ENCODE measurements around the gene INPP4B.

The INPP4B gene

DNA sequence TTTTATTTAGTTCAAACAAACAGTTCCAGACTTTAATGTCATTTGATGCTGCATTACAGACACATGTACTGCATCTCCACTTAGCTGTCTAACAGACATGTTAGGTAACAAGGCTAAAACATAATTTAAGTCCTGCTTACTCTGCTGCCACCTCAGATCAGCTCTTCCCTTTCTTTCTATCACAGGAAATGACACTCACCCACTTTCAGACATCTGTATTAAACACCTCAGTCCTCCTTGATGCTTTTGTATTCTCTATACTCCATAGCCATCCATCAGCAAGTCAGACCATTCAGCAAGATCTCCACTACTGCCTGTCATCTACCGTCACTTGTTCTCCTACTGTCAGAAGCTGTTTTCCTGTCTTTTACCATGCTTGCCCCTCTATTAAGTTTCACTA, 804.3 kb downstream of the INPP4B start:
- DNase-seq, result no peak

DNA sequence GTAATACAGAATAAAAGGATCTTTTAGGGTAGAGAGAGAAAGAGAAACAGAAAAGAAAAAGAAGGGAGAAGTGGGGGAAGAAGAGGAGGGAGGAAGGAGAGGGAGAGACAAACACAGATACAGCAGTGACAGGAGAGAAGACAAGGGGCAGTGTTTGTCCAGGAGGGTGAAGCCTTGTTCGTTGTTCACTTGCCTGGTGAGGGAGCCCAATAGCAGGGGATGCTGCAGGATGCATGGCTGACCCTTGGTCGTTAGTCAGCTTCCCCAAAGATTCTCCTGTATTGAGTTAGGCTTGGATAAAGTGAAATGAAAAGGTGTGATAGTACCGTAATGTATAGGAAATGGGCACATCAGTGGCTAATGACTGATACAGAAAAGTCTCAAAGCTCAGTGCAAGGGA, 806.1 kb downstream of the INPP4B start:
- DNase-seq, result no peak

DNA sequence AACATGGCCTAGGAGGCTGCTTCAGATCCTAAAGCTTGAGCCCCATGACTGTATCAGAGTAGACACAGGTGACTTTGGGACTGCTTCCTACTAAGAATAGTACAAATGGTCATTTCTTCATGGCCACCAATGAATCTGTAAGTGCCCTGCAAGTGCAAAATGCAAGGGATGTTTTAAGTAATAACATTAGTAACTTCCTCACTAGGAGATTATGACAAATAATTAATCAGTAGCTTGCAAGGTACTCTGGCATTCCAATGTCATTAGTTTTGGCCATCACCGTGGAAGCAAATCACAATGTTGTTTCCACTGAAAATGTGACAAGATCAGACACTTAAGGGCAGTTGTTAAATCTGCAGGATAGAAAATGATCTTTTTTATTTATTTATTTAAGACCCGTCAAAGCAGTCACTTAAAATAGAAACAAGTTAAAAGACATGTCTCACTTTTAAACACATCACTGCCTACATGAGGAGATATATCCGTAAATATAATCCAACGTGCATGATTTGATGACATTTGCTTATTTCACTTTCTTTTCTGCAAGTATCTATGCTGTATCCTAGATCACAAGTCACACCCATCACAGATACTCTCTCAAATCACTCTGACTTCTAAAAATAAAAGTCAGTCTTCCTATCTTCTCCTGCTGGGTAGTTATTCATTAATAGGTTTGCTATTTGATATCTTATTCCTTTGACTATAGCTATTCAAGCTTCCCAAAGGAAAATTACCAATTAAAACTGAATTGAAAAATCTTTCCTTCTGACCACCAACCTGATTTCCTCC, 809.1 kb downstream of the INPP4B start:
- DNase-seq, result no peak

DNA sequence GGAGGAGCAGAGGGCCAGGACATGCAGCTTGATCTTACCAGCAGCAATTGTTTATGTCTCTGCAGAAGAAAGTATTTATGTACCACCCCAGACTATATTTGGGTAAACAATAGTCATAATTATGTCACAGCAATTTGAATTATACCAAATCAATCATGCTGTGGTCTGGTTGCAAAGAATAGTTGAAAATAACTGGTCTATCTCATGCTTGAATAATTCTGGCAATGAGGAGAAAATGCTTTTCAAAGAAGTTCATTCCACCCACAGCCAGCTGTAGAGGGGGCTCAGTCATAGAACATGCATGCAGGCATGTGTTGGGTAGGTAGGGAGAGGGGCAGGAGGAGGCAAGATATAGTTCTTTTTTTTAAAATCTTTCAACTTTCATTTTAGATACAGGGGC, 810.5 kb downstream of the INPP4B start:
- DNase-seq, result no peak

DNA sequence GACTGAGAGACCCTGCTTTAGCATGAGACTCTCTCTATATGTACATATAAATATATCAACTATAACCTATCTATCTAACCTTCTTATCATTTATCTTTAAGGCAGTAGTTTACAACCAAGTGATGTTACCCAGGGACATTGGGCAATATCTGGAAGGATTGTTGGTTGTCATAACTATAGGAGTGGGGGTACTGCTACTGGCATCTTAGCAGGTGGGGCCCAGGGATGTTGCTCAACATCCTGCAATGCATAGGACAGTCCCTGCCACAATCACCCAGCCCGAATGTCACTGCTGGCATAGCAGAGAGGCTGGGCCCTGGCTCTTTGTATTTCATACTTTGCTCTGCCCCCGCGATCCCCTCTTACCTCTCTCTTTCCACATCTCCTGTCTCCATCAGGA, 812.0 kb downstream of the INPP4B start:
- DNase-seq, result no peak

DNA sequence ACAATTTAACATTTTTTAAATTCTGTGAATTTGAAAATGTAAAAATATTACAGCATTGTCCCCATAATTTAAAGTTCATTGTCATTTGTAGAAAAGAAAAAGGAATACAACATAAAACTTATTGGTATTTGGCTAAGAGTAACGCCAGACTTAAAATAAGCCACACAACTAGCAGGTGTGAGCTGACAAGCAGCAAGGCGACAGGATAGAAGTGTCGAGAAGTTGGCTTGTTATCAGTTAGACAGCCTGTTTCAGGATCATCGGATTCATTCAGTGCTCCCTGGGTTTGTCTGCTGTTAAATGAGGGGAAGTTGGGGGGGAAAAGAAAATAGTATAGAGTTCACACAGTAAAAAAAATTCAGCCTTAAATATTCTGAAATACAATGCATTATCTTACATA, 816.1 kb downstream of the INPP4B start:
- no peak for DNase-seq

DNA sequence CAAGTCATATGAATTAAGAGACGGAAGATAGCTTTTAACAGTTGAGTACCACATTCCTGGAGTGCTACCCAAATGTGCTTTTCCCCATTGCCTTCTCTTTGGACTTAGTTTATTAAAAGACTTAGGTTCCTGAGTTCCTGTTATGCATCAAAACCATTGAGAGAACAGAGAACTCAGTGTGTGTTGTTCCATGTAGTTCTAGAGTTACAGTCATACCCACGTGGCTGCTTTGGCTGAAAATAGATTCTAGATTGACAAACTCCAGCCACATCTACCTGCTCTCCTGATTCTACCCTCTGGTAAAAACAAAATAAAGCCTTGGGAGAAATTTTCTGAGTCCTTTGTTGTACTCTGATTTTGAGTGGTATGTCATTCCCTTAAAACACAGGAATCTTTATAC, 824.3 kb downstream of the INPP4B start:
- DNase-seq, result no peak

DNA sequence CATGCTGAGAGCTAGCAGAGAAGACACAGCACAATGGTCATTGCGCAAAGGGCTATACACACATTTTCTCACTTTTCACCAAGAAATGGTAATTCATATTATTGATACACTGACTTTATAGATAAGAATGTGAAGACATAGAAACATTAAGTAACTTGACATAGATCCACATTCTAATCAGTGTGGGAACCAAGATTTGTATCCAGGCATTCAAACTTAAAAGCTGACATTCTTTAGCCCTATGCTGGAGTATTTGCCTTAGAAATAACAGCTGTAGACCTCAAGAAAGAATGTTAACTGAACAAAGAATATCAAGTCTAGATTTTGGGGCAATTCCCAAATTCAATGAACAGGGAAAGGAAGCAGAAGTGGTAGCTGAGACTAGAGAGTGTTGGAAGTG, 824.9 kb downstream of the INPP4B start:
- no peak for DNase-seq

DNA sequence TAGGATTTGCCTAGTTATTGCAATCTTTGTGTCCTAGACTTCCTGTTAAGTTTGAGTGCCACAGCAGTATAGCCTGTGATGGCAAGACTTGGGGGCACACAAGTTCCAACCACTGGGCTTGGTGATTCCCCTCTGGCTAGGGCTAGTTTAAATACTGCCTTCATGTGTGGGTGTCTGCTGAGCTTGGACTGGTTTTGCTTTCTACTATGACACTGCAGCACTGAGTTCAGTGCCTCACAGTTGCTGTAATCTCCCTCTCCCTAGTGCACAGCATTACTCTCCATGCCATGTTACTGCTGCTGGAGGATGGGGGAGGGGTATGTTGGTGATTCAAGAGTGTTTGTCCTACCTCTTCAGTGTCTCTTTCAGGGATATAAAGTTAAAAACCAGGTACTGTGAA, 830.1 kb downstream of the INPP4B start:
- DNase-seq, result no peak

DNA sequence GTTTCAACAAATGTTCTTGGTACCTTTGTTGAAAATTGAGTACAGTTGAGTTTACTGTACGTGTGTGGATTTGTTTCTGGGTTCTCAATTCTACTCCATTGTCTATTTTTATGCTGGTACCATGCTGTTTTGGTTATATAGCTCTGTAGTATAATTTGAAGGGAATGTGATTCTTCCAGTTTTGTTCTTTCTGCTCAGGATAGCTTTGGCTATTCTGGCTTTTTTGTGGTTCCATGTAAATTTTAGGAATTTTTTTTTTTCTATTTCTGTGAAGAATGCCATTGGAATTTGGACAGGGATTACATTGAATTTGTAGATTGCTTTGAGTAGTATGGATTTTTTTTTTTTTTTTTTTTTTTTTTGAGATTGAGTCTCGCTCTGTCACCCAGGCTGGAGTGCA, 836.4 kb downstream of the INPP4B start:
- DNase-seq, result no peak

DNA sequence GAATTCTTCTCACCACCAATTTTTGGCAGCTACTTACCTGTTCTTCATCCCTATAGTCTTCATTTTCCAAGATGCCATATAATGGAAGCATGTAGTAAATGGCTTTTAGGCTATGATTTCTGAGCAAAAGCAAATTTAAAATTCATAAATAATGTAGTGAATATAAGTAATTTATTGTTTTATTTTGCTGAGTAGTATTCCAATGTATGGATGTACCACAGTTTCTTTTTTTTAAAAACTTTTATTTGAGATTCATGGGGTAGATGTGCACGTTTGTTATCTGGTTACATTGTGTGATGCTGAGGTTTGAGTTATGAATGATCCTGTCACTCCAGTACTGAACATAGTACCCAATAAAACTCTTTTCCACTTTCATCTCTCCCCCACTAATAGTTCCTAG, 840.6 kb downstream of the INPP4B start:
- DNase-seq, result no peak

DNA sequence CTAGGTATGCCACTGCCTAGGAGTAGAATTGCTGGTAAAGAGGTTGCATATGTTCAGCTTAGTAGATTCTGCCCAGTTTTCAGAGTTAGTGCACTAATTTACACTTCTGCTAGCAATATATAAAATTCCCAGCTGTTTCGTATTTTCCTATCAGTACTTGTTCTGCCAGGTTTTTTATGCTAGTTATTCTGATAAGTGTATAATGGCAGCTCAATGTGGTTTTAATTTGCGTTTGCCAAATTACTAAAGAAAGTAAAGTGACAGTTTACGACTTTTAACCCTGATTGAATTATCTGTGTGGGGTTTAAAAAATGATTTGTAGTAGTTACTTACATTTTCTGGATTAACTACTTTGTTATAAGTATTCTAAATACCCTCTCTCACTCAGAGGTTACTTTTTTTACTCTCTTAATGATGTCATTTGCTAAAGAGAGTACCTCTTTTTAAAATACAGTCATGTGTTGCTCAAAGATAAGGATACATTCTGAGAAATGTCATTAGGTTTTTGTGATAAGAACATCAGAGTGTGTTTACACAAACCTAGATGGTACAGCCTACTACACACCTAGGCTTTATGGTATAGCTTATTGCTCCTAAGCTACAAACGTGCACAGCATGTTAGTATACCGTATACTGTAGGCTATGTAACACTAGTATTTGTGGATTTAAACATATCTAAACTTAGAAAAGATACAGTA, 846.5 kb downstream of the INPP4B start:
- peak; percentile 42 for DNase-seq

DNA sequence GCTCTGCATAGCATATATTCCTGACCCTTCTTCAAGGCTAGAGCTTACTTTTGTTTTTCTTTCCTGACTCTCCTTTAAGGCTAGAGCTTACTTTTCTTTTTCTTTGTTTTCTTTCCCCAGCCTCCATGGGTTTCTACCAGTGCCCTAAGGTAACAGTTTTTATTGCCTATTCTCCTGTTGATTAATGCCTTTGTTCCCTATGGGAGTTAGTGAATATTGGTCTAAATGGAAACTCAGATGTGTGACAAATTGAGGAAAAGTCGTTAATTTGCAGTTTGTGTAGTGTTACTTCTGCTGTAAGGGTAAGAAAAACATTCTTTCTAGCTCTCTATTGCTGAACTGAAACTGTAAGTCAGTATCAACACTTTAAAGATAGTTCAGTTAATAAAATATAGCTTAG, 851.0 kb downstream of the INPP4B start:
- no peak for DNase-seq

DNA sequence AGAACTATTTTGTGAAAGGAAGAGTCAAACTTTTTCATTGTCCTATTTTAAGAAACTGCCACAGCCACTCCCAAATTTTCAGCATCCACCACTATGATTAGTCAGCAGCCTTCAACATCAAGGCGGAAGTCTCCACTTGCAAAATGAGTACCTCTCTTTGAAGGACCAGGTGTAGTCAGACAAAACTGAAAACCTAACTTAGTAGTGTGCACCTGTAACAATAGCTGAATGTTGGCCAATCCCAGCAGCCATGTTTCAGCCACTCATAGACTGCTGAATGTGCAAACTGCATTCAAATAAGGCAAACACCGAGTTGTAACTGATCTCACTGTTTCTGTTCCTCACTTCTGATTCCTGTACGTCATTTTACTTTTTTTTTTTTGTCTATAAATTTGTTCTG, 868.7 kb downstream of the INPP4B start:
- DNase-seq, result no peak
